ENCODE data around the gene DIPK1A.
A peak's percentile ranks its signal among the peaks of the same experiment; 100 is the strongest.

The DIPK1A gene

DNA sequence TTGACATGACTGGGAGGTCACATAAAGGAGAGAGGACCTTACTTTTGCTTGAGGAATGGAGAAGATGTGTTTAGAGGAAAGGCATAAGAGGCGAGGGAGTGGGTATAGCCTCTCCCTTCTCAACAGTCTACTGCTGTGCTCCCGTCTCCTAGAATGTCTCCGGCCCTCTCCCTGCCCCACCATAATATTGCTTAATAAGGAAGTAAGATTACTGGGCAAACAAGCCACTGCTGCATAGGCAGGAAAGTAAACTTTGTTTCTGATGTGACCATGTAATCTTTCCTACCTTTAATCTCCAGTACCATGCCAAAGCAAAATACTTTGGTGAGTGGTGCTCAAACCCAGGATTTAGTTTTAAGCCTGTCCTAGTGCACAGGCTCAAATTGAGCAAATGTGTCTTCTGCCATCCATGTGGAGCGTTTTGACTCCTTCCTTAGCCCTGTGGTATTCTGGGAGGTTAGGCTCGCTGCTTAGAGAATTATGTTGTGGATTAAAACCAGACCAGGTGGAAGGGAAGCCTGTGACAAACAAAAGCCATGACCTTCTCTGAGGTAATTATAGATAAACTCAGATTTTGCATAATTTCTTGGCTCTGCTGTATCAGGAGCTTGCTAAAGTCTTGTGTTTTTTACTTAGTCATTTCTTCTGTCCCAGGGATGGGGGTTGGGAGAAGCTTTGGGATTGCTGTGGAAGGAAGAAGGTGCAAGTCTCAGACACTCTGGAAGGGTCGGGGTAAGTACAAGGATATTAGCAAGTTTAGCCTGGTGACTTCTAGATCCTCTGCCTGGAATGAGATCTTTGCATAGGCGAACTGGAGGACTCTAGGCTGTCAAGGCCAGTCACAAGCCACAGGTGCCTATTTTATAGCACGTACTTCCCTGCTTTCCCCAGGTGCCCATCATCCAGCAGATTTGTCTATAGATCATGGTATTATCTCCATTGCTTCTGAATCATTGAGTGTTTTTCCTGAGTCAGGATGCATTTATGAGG is 34.5 kb upstream of the DIPK1A start:
- DNase-seq (ENCODE audit: insufficient read length) = no peak
- FAIRE-seq = no peak
- TF ChIP-seq TAF1 (IDR thresholded peaks at IDR 0.05; ENCODE audit: borderline replicate concordance, low read depth, low read length) (no peak), POLR2AphosphoS5 (IDR thresholded peaks at IDR 0.05; ENCODE audit: low read depth, low read length) (no peak), POLR2A (IDR thresholded peaks at IDR 0.05; ENCODE audit: low read depth, low read length) (no peak)

DNA sequence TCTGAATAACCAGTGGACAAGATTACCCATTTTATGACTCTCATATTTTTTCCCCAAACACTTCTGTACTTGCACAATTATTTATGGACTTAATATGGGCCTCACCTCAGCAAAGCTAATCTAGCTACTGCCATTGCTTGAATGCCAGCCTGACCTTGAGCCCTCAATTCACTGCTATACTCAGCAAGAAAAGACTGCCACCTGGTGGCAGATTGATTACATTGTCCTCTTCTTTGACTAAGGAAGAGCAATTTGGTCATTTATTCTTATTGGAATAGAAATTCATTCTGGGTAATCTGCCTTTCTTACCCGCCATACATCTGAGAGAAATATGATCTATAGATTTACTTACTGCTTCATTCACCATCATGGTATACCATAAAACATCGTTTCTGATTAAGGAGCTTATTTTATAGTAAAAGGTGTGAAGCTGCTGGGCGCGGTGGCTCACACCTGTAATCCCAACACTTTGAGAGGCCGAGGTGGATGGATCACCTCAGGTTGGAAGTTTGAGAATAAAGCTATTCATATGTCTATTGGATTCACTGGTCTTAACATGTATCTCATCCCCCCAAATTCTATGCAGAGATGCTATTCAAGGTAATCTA is 32.9 kb upstream of the DIPK1A start:
- DNase-seq (ENCODE audit: insufficient read length) = no peak
- TF ChIP-seq POLR2A (IDR thresholded peaks at IDR 0.05; ENCODE audit: low read depth, low read length) = no peak
- TF ChIP-seq POLR2AphosphoS5 (IDR thresholded peaks at IDR 0.05; ENCODE audit: low read depth, low read length) = no peak
- TF ChIP-seq TAF1 (IDR thresholded peaks at IDR 0.05; ENCODE audit: borderline replicate concordance, low read depth, low read length) = no peak
- FAIRE-seq = peak; percentile 91

DNA sequence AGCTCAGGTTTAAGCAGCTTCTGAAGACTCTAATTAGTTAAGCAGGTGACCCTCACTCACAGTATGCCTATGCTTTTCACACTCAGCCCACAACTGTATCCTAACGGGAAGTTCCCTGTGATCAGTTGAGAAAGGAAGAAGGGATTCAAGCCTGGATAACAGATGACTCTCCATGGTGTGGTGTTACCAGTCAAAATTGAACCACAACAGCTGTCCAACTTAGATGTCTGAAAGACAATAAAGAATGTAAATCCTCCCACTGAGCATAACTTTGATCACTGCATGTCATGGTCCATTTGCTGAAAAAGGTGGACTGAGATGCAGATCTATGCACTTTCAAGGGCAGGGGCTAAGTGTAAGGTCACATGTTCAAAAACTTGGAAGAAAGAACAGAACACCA is 32.3 kb upstream of the DIPK1A start:
- DNase-seq (ENCODE audit: insufficient read length) (no peak), FAIRE-seq (peak; percentile 61)
- no peak for TF ChIP-seq POLR2AphosphoS5 (IDR thresholded peaks at IDR 0.05; ENCODE audit: low read depth, low read length)
- no peak for TF ChIP-seq TAF1 (IDR thresholded peaks at IDR 0.05; ENCODE audit: borderline replicate concordance, low read depth, low read length)
- TF ChIP-seq POLR2A (IDR thresholded peaks at IDR 0.05; ENCODE audit: low read depth, low read length) = no peak

DNA sequence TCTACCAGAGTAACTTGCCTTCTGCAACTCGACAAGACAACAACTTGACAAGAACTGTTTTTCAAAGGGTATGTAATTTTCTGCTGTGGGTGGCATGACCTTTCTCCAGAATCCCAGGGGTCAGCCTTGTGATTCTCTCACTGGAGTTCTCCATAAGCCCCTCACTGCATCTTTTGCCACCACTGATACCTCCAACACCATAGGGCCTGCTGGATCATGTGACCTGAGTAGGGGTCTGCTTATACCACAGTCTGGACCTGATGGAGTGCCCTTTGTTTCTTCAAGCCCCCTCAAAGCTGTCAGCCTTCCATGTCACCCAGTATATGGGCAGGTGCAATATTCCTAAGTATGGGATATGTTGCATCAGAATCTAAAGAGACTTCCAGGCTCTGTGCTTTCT is 31.6 kb upstream of the DIPK1A start:
- FAIRE-seq = no peak

DNA sequence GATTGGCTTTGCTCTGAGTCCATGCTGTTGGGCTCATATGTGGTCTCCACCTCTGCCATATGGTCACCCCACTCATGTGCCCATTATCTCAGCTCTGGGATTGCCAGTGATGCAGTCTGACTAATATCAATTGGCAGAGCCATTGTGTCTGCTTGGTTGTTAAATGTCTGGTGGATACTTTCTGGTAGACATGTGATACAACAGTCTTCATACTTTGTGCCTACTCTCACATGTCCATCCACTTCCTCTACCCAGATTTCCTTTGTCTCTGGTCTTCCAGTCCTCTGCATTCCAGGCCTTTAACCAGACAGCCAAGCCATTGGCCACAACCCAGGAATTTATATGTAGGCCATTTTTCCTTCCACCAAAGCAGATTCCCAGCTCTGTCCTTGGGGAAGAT is 30.8 kb upstream of the DIPK1A start:
- DNase-seq (ENCODE audit: insufficient read length) = no peak
- TF ChIP-seq POLR2AphosphoS5 (IDR thresholded peaks at IDR 0.05; ENCODE audit: low read depth, low read length) (no peak), POLR2A (IDR thresholded peaks at IDR 0.05; ENCODE audit: low read depth, low read length) (no peak), TAF1 (IDR thresholded peaks at IDR 0.05; ENCODE audit: borderline replicate concordance, low read depth, low read length) (no peak)
- no peak for FAIRE-seq

More for the DNA sequence above, 31.6 kb upstream of the DIPK1A start:
- no peak for DNase-seq (ENCODE audit: insufficient read length)
- TF ChIP-seq POLR2A (IDR thresholded peaks at IDR 0.05; ENCODE audit: low read depth, low read length) = no peak
- TF ChIP-seq POLR2AphosphoS5 (IDR thresholded peaks at IDR 0.05; ENCODE audit: low read depth, low read length) = no peak
- no peak for TF ChIP-seq TAF1 (IDR thresholded peaks at IDR 0.05; ENCODE audit: borderline replicate concordance, low read depth, low read length)

DNA sequence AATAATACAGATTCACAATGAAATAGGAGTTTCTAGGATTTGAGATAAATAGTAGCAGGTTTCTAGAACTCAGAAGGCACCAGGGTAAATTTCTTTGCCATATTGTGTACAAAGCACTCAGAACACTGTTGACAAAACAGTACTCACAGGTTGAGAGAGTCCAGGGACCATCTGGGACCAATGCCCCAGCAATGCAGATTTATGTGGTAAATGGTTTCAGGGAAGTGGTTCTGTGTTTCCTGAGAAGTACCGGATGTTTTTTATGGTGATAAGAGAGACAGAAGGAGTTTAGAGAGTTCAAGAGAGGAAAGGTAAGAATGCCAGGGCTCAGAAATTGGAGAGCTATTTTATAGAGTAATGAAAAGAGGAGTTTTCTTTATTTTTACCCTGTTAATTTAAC is 29.6 kb upstream of the DIPK1A start:
- FAIRE-seq = no peak
- no peak for DNase-seq (ENCODE audit: insufficient read length)
- no peak for TF ChIP-seq POLR2A (IDR thresholded peaks at IDR 0.05; ENCODE audit: low read depth, low read length)
- TF ChIP-seq POLR2AphosphoS5 (IDR thresholded peaks at IDR 0.05; ENCODE audit: low read depth, low read length) = no peak
- TF ChIP-seq TAF1 (IDR thresholded peaks at IDR 0.05; ENCODE audit: borderline replicate concordance, low read depth, low read length) = no peak

DNA sequence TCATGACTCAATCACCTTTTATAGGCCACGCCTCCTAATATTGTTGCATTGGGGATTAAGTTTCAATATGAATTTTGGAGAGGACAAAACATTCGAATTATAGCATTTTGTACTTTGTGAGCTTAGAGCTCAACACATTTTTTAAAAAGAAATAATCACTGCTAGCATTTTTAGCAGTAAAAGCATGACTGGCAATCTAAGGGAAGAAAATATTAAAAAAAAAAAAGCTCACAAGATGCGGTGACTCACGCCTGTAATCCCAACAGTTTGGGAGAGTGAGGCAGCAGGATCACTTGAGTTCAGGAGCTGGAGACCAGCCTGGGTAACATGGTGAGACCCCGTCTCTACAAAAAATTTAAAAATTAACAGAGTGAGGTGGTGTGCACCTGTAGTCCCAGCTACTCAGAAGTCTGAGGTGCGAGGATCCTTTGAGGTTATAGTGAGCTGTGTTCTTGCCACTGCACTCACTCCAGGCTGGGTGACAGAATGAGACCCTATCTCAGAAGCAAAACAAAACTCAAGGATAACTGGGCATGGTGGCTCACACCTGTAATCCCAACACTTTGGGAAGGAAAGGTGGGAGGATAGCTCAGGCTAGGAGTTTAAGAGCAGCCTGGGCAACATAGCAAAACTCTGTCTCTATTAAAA is 28.8 kb upstream of the DIPK1A start:
- TF ChIP-seq POLR2A (IDR thresholded peaks at IDR 0.05; ENCODE audit: low read depth, low read length) (no peak), POLR2AphosphoS5 (IDR thresholded peaks at IDR 0.05; ENCODE audit: low read depth, low read length) (no peak), TAF1 (IDR thresholded peaks at IDR 0.05; ENCODE audit: borderline replicate concordance, low read depth, low read length) (no peak)
- DNase-seq (ENCODE audit: insufficient read length) = no peak
- no peak for FAIRE-seq

DNA sequence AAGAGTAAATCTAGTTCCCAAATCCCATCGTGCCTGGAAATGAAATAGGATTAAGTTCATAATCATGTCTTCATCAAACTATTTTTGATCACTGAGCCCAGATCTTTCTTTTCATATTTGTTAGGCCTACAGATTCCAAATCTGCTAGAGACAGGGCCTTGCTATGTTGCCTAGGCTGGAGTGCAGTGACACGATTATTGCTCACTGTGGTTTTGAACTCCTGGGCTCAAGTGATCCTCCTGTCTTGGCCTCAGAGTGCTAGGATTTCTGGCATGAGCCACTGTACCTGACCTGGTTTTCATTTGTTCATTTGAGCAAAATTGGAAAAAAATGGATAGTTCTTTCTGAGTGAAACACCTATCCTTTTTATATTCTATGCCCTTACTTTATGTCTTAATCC is 28.0 kb upstream of the DIPK1A start:
- DNase-seq (ENCODE audit: insufficient read length) = no peak
- TF ChIP-seq POLR2A (IDR thresholded peaks at IDR 0.05; ENCODE audit: low read depth, low read length) = no peak
- no peak for TF ChIP-seq TAF1 (IDR thresholded peaks at IDR 0.05; ENCODE audit: borderline replicate concordance, low read depth, low read length)
- TF ChIP-seq POLR2AphosphoS5 (IDR thresholded peaks at IDR 0.05; ENCODE audit: low read depth, low read length) = no peak
- no peak for FAIRE-seq

DNA sequence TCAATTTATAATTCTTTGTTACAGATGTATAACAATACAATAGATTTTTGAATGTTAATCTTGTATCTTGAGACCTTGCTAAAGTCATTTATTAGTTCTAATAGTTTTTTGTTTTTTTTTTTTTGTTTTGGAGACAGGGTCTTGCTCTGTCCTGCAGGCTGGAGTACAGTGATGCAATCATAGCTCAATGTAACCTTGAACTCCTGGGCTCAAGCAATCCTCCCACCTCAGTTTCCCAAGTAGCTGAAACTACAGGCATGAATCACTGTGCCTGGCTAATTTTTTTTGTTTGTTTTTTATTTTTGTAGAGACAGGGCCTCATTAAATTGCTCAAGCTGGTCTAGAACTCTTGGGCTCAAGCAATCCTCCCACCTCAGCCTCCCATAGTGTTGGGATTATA is 26.2 kb upstream of the DIPK1A start:
- TF ChIP-seq TAF1 (IDR thresholded peaks at IDR 0.05; ENCODE audit: borderline replicate concordance, low read depth, low read length) (no peak), POLR2A (IDR thresholded peaks at IDR 0.05; ENCODE audit: low read depth, low read length) (no peak), POLR2AphosphoS5 (IDR thresholded peaks at IDR 0.05; ENCODE audit: low read depth, low read length) (no peak)
- FAIRE-seq (no peak), DNase-seq (ENCODE audit: insufficient read length) (no peak)

DNA sequence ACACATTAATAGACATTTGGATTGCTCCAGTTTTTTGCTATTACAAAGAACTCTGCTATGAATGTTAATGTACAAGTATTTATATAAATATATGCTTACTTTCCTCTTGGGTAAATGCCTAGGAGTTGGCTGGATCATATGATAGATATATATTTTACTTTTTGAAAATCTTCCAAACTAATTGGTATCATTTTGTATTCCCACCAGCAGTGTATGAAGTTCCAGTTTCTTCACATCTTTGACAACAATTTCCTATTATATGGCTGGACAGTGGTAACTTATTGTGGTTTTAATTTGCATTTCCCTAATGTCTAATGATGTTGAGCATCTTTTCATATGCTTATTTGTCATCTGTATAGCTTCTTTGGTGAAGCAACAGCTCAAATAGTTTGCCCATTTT is 23.8 kb upstream of the DIPK1A start:
- FAIRE-seq (no peak), DNase-seq (ENCODE audit: insufficient read length) (no peak)
- TF ChIP-seq POLR2AphosphoS5 (IDR thresholded peaks at IDR 0.05; ENCODE audit: low read depth, low read length) (no peak), POLR2A (IDR thresholded peaks at IDR 0.05; ENCODE audit: low read depth, low read length) (no peak), TAF1 (IDR thresholded peaks at IDR 0.05; ENCODE audit: borderline replicate concordance, low read depth, low read length) (no peak)
